IMR-90 (cell line): ENCODE measurements around the gene TCIRG1.

Experiments
- BHLHE40 ChIP-seq: fragments of 150-350 bp; IDR thresholded peaks from 2 replicates; pipeline ENCODE4 v1.6.1; 2016; ENCODE audit warnings: mild to moderate bottlenecking, low read depth, low read length
- CHD1 ChIP-seq: IDR thresholded peaks from 2 replicates; pipeline ENCODE4 v1.6.1; 2012; ENCODE audit warnings: low read depth, low read length, improper control_type of control experiment
- MAFK ChIP-seq: IDR thresholded peaks from 2 replicates; pipeline ENCODE4 v1.6.1; 2012; ENCODE audit warnings: low read depth, low read length, improper control_type of control experiment
- MXI1 ChIP-seq: IDR thresholded peaks from 2 replicates; pipeline ENCODE4 v1.6.1; 2012; ENCODE audit warnings: low read depth, mild to moderate bottlenecking, low read length, moderate library complexity, borderline replicate concordance
- NFE2L2 ChIP-seq: fragments of 150-350 bp; IDR thresholded peaks from 2 replicates; pipeline ENCODE4 v1.6.1; 2016; ENCODE audit warnings: low read depth, mild to moderate bottlenecking, low read length
- POLR2A ChIP-seq: IDR thresholded peaks from 2 replicates; pipeline ENCODE4 v1.6.1; 2012; ENCODE audit warnings: mild to moderate bottlenecking, low read depth, low read length
- RAD21 ChIP-seq: IDR thresholded peaks from 2 replicates; pipeline ENCODE4 v1.6.1; 2012; ENCODE audit warnings: low read length, improper control_type of control experiment
- RCOR1 ChIP-seq: IDR thresholded peaks from 2 replicates; pipeline ENCODE4 v1.6.1; 2012; ENCODE audit warnings: mild to moderate bottlenecking, low read length, improper control_type of control experiment; ENCODE audit not compliant: insufficient replicate concordance
- RFX5 ChIP-seq: IDR thresholded peaks from 2 replicates; pipeline ENCODE4 v1.8.0; 2012; ENCODE audit warnings: low read depth, mild to moderate bottlenecking, low read length, moderate library complexity
- TF ChIP-seq, protein P1 (sequence below): conservative IDR thresholded peaks from 2 replicates; pipeline ENCODE4 v1.5.1; 2012; ENCODE audit warnings: mild to moderate bottlenecking, low read depth, low read length, improper control_type of control experiment
- TF ChIP-seq, protein P2 (sequence below): fragments of 150-350 bp; IDR thresholded peaks from 2 replicates; pipeline ENCODE4 v1.6.1; 2017; ENCODE audit warnings: mild to moderate bottlenecking, antibody characterized with exemption, low read length, low read depth
- TF ChIP-seq, protein P3 (sequence below): fragments of 150-350 bp; IDR thresholded peaks from 2 replicates; pipeline ENCODE4 v1.6.1; 2016; ENCODE audit warnings: low read depth, mild to moderate bottlenecking, low read length, moderate library complexity, borderline replicate concordance

DNA sequence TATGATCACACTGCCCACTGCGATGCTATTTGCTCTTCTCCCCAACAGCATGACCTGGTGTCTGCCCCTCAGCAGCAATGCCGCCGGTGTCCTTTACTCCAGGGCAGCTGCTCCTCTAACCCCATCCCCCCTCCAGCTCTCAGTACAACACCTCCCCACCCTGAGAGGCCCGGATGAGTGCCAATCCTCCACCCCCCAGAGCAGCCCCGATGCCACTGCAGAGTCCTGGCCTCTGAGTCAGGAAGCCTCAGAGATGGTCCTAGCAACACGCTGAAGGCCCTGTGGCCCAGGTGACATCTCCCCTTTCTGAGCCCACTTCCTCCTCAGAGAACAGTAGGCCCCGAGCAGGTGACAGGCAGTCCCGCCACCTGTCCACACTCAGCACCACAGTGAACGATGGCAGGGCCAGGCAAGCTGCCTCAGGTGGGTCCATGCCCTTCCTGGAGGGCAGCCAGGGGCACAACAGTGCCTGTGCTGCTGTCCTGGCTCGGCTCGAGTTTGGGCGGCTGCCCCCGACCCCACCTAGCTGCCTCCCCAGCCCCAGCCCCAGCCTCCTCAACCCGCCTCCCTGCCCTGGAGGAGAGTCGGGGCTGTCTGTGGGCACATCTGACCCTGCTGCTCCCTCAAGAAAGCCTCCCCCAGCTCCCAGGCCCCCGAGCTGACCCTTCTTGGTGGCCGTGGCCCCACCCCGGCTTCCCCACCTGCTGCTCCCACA lies 12.3 kb upstream of the TCIRG1 start:
- TF ChIP-seq, protein P1, sequence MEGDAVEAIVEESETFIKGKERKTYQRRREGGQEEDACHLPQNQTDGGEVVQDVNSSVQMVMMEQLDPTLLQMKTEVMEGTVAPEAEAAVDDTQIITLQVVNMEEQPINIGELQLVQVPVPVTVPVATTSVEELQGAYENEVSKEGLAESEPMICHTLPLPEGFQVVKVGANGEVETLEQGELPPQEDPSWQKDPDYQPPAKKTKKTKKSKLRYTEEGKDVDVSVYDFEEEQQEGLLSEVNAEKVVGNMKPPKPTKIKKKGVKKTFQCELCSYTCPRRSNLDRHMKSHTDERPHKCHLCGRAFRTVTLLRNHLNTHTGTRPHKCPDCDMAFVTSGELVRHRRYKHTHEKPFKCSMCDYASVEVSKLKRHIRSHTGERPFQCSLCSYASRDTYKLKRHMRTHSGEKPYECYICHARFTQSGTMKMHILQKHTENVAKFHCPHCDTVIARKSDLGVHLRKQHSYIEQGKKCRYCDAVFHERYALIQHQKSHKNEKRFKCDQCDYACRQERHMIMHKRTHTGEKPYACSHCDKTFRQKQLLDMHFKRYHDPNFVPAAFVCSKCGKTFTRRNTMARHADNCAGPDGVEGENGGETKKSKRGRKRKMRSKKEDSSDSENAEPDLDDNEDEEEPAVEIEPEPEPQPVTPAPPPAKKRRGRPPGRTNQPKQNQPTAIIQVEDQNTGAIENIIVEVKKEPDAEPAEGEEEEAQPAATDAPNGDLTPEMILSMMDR, result no peak
- TF ChIP-seq RFX5, result no peak
- TF ChIP-seq, protein P2, sequence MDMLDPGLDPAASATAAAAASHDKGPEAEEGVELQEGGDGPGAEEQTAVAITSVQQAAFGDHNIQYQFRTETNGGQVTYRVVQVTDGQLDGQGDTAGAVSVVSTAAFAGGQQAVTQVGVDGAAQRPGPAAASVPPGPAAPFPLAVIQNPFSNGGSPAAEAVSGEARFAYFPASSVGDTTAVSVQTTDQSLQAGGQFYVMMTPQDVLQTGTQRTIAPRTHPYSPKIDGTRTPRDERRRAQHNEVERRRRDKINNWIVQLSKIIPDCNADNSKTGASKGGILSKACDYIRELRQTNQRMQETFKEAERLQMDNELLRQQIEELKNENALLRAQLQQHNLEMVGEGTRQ, result no peak
- TF ChIP-seq POLR2A, result no peak
- no peak for TF ChIP-seq MXI1
- TF ChIP-seq RCOR1, result no peak
- TF ChIP-seq NFE2L2, result no peak
- no peak for TF ChIP-seq RAD21
- TF ChIP-seq, protein P3, sequence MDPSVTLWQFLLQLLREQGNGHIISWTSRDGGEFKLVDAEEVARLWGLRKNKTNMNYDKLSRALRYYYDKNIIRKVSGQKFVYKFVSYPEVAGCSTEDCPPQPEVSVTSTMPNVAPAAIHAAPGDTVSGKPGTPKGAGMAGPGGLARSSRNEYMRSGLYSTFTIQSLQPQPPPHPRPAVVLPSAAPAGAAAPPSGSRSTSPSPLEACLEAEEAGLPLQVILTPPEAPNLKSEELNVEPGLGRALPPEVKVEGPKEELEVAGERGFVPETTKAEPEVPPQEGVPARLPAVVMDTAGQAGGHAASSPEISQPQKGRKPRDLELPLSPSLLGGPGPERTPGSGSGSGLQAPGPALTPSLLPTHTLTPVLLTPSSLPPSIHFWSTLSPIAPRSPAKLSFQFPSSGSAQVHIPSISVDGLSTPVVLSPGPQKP, result no peak
- TF ChIP-seq MAFK, result no peak
- no peak for TF ChIP-seq CHD1
- no peak for TF ChIP-seq BHLHE40
